GM23338 (cell line): ENCODE measurements around the gene PIGB. TPM values are rescaled to one million over a fixed set of nuclear protein-coding genes. Genes with fewer than 3 reads are reported as not detected.

Experiments used
- ATAC-seq: fragments of 200-7000 bp; cut with Tn5 transposase; 3 replicates; pipeline ENCODE4 v1.9.1; 2020
- DNase-seq: peaks from one replicate; pipeline ENCODE4 v3.0.0-alpha.2; 2015; ENCODE audit warnings: low spot score
- H2AFZ ChIP-seq: fragments of 200-600 bp; sonication (generic); 2 replicates; pipeline ENCODE4 v1.8.0; 2016; ENCODE audit warnings: antibody characterized with exemption, mild to moderate bottlenecking, moderate library complexity
- H3F3A ChIP-seq: fragments of 200-600 bp; sonication (generic); replicated peaks from 2 replicates; pipeline ENCODE4 v1.8.0; 2017; ENCODE audit warnings: antibody characterized with exemption, mixed run types, low read depth
- H3K27ac ChIP-seq: fragments of 200-600 bp; sonication (generic); 2 replicates; pipeline ENCODE4 v1.6.1; 2016; ENCODE audit warnings: low read depth
- H3K27me3 ChIP-seq: fragments of 200-600 bp; sonication (generic); 2 replicates; pipeline ENCODE4 v1.8.0; 2016; ENCODE audit warnings: mild to moderate bottlenecking, mixed run types, moderate library complexity; ENCODE audit not compliant: insufficient read depth
- H3K36me3 ChIP-seq: fragments of 200-600 bp; sonication (generic); 2 replicates; pipeline ENCODE4 v1.8.0; 2016; ENCODE audit warnings: mild to moderate bottlenecking; ENCODE audit not compliant: insufficient read depth
- H3K4me1 ChIP-seq: fragments of 200-600 bp; sonication (generic); 2 replicates; pipeline ENCODE4 v1.8.0; 2016; ENCODE audit warnings: mild to moderate bottlenecking, moderate library complexity; ENCODE audit not compliant: insufficient read depth
- H3K4me2 ChIP-seq: fragments of 200-600 bp; sonication (generic); 2 replicates; pipeline ENCODE4 v1.7.1; 2017; ENCODE audit warnings: mixed run types
- H3K4me3 ChIP-seq: fragments of 200-600 bp; sonication (generic); 2 replicates; pipeline ENCODE4 v1.6.1; 2016; ENCODE audit warnings: mixed run types
- H3K79me2 ChIP-seq: fragments of 200-600 bp; sonication (generic); replicated peaks from 2 replicates; pipeline ENCODE4 v1.8.0; 2017; ENCODE audit warnings: mild to moderate bottlenecking; ENCODE audit not compliant: insufficient read depth
- H3K9me2 ChIP-seq: fragments of 200-600 bp; sonication (generic); 2 replicates; pipeline ENCODE4 v1.8.0; 2017; ENCODE audit not compliant: insufficient read depth
- H4K20me1 ChIP-seq: fragments of 200-600 bp; sonication (generic); replicated peaks from 2 replicates; pipeline ENCODE4 v1.8.0; 2017; ENCODE audit warnings: mild to moderate bottlenecking; ENCODE audit not compliant: insufficient read depth
- H3K27ac Mint-ChIP-seq: 2 replicates; pipeline ENCODE4 v1.8.0; 2020; ENCODE audit warnings: inconsistent platforms, mild to moderate bottlenecking, moderate library complexity, mixed read lengths
- H3K27me3 Mint-ChIP-seq: 3 replicates; pipeline ENCODE4 v1.8.0; 2022; ENCODE audit warnings: low read depth, mild to moderate bottlenecking, moderate library complexity, mixed read lengths, inconsistent platforms; ENCODE audit not compliant: insufficient read depth, poor library complexity
- H3K36me3 Mint-ChIP-seq: 3 replicates; pipeline ENCODE4 v1.8.0; 2021; ENCODE audit warnings: low read depth, mild to moderate bottlenecking, inconsistent platforms, moderate library complexity, mixed read lengths
- H3K4me1 Mint-ChIP-seq: 3 replicates; pipeline ENCODE4 v1.8.0; 2020; ENCODE audit warnings: mild to moderate bottlenecking, inconsistent platforms, mixed read lengths
- H3K4me3 Mint-ChIP-seq: 3 replicates; pipeline ENCODE4 v1.8.0; 2021; ENCODE audit warnings: moderate library complexity, mild to moderate bottlenecking, inconsistent platforms, mixed read lengths
- H3K9me3 Mint-ChIP-seq: 3 replicates; pipeline ENCODE4 v1.8.0; 2020; ENCODE audit warnings: moderate library complexity, mild to moderate bottlenecking, inconsistent platforms, mixed read lengths
- EZH2 ChIP-seq: fragments of 200-600 bp; sonication (generic); IDR thresholded peaks from one replicate; pipeline ENCODE4 v1.8.0; 2017; ENCODE audit warnings: antibody characterized with exemption, mild to moderate bottlenecking, low read depth; ENCODE audit not compliant: unreplicated experiment
- EZH2phosphoT487 ChIP-seq: fragments of 200-600 bp; sonication (generic); IDR thresholded peaks from one replicate; pipeline ENCODE4 v1.8.1; 2018; ENCODE audit warnings: antibody characterized with exemption; ENCODE audit not compliant: unreplicated experiment
- JUNB ChIP-seq: IDR thresholded peaks from one replicate; pipeline ENCODE4 v1.6.1; 2016; ENCODE audit warnings: antibody characterized with exemption; ENCODE audit not compliant: unreplicated experiment
- NANOG ChIP-seq: IDR thresholded peaks from 2 replicates; pipeline ENCODE4 v1.6.1; 2016; ENCODE audit warnings: antibody characterized with exemption, borderline replicate concordance
- POLR2AphosphoS5 ChIP-seq: IDR thresholded peaks from 2 replicates; pipeline ENCODE4 v1.6.1; 2016; ENCODE audit warnings: antibody characterized with exemption, low read depth
- STAT1 ChIP-seq: IDR thresholded peaks from one replicate; pipeline ENCODE4 v1.6.1; 2016; ENCODE audit warnings: antibody characterized with exemption; ENCODE audit not compliant: unreplicated experiment
- ZNF114 ChIP-seq: fragments of 250-450 bp; sonication (Bioruptor Pico); IDR thresholded peaks from 2 replicates; pipeline ENCODE4 v1.5.0; 2020; ENCODE audit warnings: mild to moderate bottlenecking, moderate library complexity
- ZNF331 ChIP-seq: fragments of 250-450 bp; sonication (Bioruptor Pico); IDR thresholded peaks from 2 replicates; pipeline ENCODE4 v1.5.0; 2020; ENCODE audit warnings: low read depth, mild to moderate bottlenecking, moderate library complexity
- polyA plus RNA-seq: library from polyadenylated mRNA; unstranded; fragments of >200 nt; fragmentation: Nextera tagmentation; extraction: Ambion mirVana; gene quantifications from 2 replicates; pipeline ENCODE4 v1.2.1, GENCODE V29; 2016
- total RNA-seq: library from RNA; depleted of rRNA; stranded (reverse); fragments of >200 nt; shearing (Covaris generic); gene quantifications from 2 replicates; pipeline ENCODE4 v1.2.3, GENCODE V29; 2014
- TF ChIP-seq, protein P1 (sequence below), 2 experiments: fragments of 200-600 bp in 1 of 2; sonication (generic) in 1 of 2; conservative IDR thresholded peaks; 2 replicates each; pipeline versions ENCODE4 v1.5.1 to v1.6.1; 2016 to 2017; ENCODE audit warnings: antibody characterized with exemption in 2 of 2, low read depth in 2 of 2, mild to moderate bottlenecking in 2 of 2, moderate library complexity in 1 of 2
- TF ChIP-seq, protein P2 (sequence below): IDR thresholded peaks from one replicate; pipeline ENCODE4 v1.6.1; 2018; ENCODE audit warnings: antibody characterized with exemption; ENCODE audit not compliant: unreplicated experiment
- TF ChIP-seq, protein P3 (sequence below): fragments of 250-450 bp; sonication (Bioruptor Pico); IDR thresholded peaks from 2 replicates; pipeline ENCODE4 v1.5.0; 2020; ENCODE audit warnings: mild to moderate bottlenecking, moderate library complexity
- TF ChIP-seq, protein P4 (sequence below): IDR thresholded peaks from 2 replicates; pipeline ENCODE4 v1.6.1; 2016; ENCODE audit warnings: antibody characterized with exemption

The PIGB gene
- total and polyA plus RNA-seq, 2 experiments from 2014 or later: 6.1 to 9.0 TPM

DNA sequence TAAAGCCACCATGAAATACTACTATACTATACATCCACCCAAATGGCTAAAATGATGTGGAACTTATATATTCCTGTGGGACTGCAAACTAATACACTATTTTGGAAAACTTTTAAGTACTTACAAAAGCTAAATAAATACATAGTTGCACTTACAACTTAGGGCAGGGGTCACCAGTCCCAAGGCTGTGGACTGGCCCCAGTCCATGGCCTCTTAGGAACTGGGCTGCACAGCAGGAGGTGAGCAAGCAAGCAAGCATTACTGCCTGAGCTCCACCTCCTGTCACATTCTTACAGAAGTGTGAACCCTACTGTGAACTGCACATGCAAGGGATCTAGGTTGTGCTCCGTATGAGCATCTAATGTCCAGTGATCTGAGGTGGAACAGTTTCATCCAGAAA lies 18.1 kb downstream of the PIGB start:
- ATAC-seq: no peak
- Histone ChIP-seq H3K79me2 (no peaks in the 10 kb centered on the region), H3F3A (no peaks in the 10 kb centered on the region)

More for the DNA sequence above, 18.1 kb downstream of the PIGB start:
- Histone ChIP-seq H3K4me1 (no peaks in the 10 kb centered on the region), H3K4me3 (no peak overlapping the region), H3K27ac (no peak overlapping the region), H3K27me3 (no peaks in the 10 kb centered on the region), H2AFZ (no peak overlapping the region), H3K36me3 (no peaks in the 10 kb centered on the region), H3K9me2 (peaks cover 4% of the 10 kb centered on the region; the same call in 1 of the 2 replicates), H3K4me2 (no peak overlapping the region), H4K20me1 (no peaks in the 10 kb centered on the region)
- Mint-ChIP-seq H3K9me3 (no peaks in the 10 kb centered on the region), H3K36me3 (no peaks in the 10 kb centered on the region), H3K4me3 (no peak overlapping the region), H3K4me1 (no peaks in the 10 kb centered on the region), H3K27me3 (peaks cover 6% of the 10 kb centered on the region), H3K27ac (no peak overlapping the region)
- TF ChIP-seq, protein P1, sequence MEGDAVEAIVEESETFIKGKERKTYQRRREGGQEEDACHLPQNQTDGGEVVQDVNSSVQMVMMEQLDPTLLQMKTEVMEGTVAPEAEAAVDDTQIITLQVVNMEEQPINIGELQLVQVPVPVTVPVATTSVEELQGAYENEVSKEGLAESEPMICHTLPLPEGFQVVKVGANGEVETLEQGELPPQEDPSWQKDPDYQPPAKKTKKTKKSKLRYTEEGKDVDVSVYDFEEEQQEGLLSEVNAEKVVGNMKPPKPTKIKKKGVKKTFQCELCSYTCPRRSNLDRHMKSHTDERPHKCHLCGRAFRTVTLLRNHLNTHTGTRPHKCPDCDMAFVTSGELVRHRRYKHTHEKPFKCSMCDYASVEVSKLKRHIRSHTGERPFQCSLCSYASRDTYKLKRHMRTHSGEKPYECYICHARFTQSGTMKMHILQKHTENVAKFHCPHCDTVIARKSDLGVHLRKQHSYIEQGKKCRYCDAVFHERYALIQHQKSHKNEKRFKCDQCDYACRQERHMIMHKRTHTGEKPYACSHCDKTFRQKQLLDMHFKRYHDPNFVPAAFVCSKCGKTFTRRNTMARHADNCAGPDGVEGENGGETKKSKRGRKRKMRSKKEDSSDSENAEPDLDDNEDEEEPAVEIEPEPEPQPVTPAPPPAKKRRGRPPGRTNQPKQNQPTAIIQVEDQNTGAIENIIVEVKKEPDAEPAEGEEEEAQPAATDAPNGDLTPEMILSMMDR (conservative IDR thresholded peaks at IDR 0.05; ENCODE audit: low read depth in 2 of 2): no peak
- no peak for TF ChIP-seq POLR2AphosphoS5
- TF ChIP-seq ZNF114 (CRISPR knock-in tag): no peak
- no peak for TF ChIP-seq STAT1
- TF ChIP-seq EZH2: no peak
- TF ChIP-seq, protein P2, sequence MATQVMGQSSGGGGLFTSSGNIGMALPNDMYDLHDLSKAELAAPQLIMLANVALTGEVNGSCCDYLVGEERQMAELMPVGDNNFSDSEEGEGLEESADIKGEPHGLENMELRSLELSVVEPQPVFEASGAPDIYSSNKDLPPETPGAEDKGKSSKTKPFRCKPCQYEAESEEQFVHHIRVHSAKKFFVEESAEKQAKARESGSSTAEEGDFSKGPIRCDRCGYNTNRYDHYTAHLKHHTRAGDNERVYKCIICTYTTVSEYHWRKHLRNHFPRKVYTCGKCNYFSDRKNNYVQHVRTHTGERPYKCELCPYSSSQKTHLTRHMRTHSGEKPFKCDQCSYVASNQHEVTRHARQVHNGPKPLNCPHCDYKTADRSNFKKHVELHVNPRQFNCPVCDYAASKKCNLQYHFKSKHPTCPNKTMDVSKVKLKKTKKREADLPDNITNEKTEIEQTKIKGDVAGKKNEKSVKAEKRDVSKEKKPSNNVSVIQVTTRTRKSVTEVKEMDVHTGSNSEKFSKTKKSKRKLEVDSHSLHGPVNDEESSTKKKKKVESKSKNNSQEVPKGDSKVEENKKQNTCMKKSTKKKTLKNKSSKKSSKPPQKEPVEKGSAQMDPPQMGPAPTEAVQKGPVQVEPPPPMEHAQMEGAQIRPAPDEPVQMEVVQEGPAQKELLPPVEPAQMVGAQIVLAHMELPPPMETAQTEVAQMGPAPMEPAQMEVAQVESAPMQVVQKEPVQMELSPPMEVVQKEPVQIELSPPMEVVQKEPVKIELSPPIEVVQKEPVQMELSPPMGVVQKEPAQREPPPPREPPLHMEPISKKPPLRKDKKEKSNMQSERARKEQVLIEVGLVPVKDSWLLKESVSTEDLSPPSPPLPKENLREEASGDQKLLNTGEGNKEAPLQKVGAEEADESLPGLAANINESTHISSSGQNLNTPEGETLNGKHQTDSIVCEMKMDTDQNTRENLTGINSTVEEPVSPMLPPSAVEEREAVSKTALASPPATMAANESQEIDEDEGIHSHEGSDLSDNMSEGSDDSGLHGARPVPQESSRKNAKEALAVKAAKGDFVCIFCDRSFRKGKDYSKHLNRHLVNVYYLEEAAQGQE: no peak
- TF ChIP-seq, protein P3, sequence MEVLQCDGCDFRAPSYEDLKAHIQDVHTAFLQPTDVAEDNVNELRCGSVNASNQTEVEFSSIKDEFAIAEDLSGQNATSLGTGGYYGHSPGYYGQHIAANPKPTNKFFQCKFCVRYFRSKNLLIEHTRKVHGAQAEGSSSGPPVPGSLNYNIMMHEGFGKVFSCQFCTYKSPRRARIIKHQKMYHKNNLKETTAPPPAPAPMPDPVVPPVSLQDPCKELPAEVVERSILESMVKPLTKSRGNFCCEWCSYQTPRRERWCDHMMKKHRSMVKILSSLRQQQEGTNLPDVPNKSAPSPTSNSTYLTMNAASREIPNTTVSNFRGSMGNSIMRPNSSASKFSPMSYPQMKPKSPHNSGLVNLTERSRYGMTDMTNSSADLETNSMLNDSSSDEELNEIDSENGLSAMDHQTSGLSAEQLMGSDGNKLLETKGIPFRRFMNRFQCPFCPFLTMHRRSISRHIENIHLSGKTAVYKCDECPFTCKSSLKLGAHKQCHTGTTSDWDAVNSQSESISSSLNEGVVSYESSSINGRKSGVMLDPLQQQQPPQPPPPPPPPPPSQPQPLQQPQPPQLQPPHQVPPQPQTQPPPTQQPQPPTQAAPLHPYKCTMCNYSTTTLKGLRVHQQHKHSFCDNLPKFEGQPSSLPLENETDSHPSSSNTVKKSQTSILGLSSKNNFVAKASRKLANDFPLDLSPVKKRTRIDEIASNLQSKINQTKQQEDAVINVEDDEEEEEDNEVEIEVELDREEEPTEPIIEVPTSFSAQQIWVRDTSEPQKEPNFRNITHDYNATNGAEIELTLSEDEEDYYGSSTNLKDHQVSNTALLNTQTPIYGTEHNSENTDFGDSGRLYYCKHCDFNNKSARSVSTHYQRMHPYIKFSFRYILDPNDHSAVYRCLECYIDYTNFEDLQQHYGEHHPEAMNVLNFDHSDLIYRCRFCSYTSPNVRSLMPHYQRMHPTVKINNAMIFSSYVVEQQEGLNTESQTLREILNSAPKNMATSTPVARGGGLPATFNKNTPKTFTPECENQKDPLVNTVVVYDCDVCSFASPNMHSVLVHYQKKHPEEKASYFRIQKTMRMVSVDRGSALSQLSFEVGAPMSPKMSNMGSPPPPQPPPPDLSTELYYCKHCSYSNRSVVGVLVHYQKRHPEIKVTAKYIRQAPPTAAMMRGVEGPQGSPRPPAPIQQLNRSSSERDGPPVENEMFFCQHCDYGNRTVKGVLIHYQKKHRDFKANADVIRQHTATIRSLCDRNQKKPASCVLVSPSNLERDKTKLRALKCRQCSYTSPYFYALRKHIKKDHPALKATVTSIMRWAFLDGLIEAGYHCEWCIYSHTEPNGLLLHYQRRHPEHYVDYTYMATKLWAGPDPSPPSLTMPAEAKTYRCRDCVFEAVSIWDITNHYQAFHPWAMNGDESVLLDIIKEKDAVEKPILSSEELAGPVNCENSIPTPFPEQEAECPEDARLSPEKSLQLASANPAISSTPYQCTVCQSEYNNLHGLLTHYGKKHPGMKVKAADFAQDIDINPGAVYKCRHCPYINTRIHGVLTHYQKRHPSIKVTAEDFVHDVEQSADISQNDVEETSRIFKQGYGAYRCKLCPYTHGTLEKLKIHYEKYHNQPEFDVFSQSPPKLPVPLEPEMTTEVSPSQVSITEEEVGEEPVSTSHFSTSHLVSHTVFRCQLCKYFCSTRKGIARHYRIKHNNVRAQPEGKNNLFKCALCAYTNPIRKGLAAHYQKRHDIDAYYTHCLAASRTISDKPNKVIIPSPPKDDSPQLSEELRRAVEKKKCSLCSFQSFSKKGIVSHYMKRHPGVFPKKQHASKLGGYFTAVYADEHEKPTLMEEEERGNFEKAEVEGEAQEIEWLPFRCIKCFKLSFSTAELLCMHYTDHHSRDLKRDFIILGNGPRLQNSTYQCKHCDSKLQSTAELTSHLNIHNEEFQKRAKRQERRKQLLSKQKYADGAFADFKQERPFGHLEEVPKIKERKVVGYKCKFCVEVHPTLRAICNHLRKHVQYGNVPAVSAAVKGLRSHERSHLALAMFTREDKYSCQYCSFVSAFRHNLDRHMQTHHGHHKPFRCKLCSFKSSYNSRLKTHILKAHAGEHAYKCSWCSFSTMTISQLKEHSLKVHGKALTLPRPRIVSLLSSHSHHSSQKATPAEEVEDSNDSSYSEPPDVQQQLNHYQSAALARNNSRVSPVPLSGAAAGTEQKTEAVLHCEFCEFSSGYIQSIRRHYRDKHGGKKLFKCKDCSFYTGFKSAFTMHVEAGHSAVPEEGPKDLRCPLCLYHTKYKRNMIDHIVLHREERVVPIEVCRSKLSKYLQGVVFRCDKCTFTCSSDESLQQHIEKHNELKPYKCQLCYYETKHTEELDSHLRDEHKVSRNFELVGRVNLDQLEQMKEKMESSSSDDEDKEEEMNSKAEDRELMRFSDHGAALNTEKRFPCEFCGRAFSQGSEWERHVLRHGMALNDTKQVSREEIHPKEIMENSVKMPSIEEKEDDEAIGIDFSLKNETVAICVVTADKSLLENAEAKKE (CRISPR knock-in tag): no peak
- TF ChIP-seq, protein P4, sequence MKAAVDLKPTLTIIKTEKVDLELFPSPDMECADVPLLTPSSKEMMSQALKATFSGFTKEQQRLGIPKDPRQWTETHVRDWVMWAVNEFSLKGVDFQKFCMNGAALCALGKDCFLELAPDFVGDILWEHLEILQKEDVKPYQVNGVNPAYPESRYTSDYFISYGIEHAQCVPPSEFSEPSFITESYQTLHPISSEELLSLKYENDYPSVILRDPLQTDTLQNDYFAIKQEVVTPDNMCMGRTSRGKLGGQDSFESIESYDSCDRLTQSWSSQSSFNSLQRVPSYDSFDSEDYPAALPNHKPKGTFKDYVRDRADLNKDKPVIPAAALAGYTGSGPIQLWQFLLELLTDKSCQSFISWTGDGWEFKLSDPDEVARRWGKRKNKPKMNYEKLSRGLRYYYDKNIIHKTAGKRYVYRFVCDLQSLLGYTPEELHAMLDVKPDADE: no peak
- TF ChIP-seq ZNF331: no peak
- no peak for TF ChIP-seq EZH2phosphoT487
- TF ChIP-seq NANOG: no peak
- no peak for TF ChIP-seq JUNB
- DNase-seq: no peak
